Skeletal muscle satellite cell (primary cell): ENCODE results near the gene MYPOP.
"Not testable (repeated sequence)": the region's sequence is repeated elsewhere in the genome, so short reads cannot be mapped to it uniquely, and the experiment has no call there.

ENCODE experiments used
- H3K27me3 ChIP-seq: 2 replicates; pipeline ENCODE4 v1.7.0; 2013; ENCODE audit warnings: low read length; ENCODE audit not compliant: control insufficient read depth, insufficient read depth
- H3K36me3 ChIP-seq: 2 replicates; pipeline ENCODE4 v1.7.0; 2013; ENCODE audit warnings: mild to moderate bottlenecking, control low read depth, low read length; ENCODE audit not compliant: insufficient read depth
- H3K4me1 ChIP-seq: 2 replicates; pipeline ENCODE4 v1.7.0; 2013; ENCODE audit warnings: low read length; ENCODE audit not compliant: control insufficient read depth, insufficient read depth
- H3K4me2 ChIP-seq: 2 replicates; pipeline ENCODE4 v1.7.0; 2013; ENCODE audit warnings: mild to moderate bottlenecking, low read length
- H3K4me3 ChIP-seq: 2 replicates; pipeline ENCODE4 v1.7.0; 2013; ENCODE audit warnings: low read length
- H3K9ac ChIP-seq: 2 replicates; pipeline ENCODE4 v1.7.0; 2013; ENCODE audit warnings: mild to moderate bottlenecking, low read depth, low read length, moderate library complexity
- H3K9me3 ChIP-seq: replicated peaks from 2 replicates; pipeline ENCODE4 v1.7.0; 2013; ENCODE audit warnings: mild to moderate bottlenecking, control low read depth, low read length

Gene MYPOP

DNA sequence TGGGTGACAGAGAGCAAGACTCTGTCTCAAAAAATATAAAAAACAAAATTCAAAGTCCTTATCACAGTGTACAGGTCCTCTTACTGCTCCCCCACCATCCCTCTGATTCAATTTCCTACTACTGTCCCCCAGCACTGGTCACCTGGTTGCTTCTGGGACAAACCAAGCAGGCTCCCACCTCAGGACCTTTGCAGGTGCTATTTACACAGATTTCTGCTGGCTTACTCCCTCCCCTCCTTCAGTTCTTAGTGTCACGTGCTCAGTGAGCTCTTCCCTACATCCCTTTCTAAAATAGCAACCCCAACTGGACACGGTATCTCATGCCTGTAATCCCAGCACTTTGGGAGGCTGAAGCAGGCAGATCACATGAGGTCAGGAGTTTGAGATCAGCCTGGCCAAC, 22.4 kb downstream of the MYPOP start:
- Histone ChIP-seq H3K27me3 (peaks cover 10% of the 10 kb centered on the region), H3K9me3 (no peaks in the 10 kb centered on the region), H3K36me3 (peaks cover 8% of the 10 kb centered on the region), H3K4me2 (no peak overlapping the region), H3K9ac (no peak overlapping the region), H3K4me3 (no peak overlapping the region), H3K4me1 (peaks cover 18% of the 10 kb centered on the region)

DNA sequence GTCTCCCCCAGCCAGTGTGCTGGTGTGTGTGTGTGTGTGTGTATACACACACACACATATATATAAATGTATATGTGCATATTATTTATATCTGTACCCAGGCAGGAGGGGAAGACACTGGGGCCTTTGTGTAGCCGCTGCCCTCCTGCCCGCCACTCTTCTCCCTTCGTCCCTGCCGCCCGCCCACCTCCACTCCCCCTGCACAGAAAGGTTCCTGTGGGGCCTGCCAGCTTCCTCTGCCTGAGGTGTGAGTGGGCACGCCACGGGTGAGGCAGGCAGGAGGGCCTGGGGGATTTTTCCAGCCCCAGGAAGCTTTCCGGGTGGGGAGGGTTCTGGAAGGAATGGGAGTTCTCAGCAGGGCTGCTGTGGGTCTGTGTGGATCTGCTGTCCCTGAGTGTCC, 23.4 kb downstream of the MYPOP start:
- Histone ChIP-seq H3K9ac (no peak overlapping the region), H3K9me3 (no peaks in the 10 kb centered on the region), H3K36me3 (peaks cover 5% of the 10 kb centered on the region), H3K4me2 (no peak overlapping the region), H3K27me3 (peaks cover 15% of the 10 kb centered on the region), H3K4me3 (no peak overlapping the region), H3K4me1 (peaks cover 12% of the 10 kb centered on the region)

- Histone ChIP-seq H3K4me3 (no peak overlapping the region), H3K4me2 (no peak overlapping the region), H3K4me1 (peaks cover 5% of the 10 kb centered on the region), H3K9me3 (no peaks in the 10 kb centered on the region), H3K9ac (no peak overlapping the region), H3K36me3 (no peaks in the 10 kb centered on the region), H3K27me3 (peaks cover 23% of the 10 kb centered on the region)
These were observed 24.2 kb downstream of the MYPOP start for GRCh38 chr19:45878043-45878794.

GRCh38 chr19:45876411-45877197, 25.8 kb downstream of the MYPOP start:
- Histone ChIP-seq H3K4me3 (no peak overlapping the region), H3K36me3 (no peaks in the 10 kb centered on the region), H3K4me2 (peak overlapping the region; percentile 11), H3K9ac (peak overlapping the region; percentile 62), H3K9me3 (no peaks in the 10 kb centered on the region), H3K4me1 (no peaks in the 10 kb centered on the region), H3K27me3 (peaks cover 26% of the 10 kb centered on the region)

DNA sequence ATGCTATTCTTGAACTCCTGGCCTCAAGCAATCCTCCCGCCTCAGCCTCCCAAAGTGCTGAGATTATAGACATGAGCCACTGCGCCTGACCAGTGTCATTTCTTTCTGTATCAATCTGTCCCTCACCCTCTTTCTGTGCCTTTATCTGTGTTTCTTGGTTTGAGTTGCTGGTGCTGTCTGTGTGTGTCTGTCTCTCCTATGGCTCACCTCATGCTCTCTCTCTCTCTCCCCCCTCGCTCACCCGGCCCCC, 26.3 kb downstream of the MYPOP start:
- Histone ChIP-seq H3K4me3 (no peak overlapping the region), H3K27me3 (peaks cover 26% of the 10 kb centered on the region), H3K36me3 (no peaks in the 10 kb centered on the region), H3K4me2 (no peak overlapping the region), H3K9ac (no peak overlapping the region), H3K9me3 (no peaks in the 10 kb centered on the region), H3K4me1 (no peaks in the 10 kb centered on the region)

GRCh38 chr19:45874620-45874966, 27.8 kb downstream of the MYPOP start:
- no peak overlapping the region for H3K4me2 ChIP-seq
- peaks cover 28% of the 10 kb centered on the region for H3K27me3 ChIP-seq
- H3K4me1 ChIP-seq, result no peaks in the 10 kb centered on the region
- H3K36me3 ChIP-seq, result no peaks in the 10 kb centered on the region
- no peaks in the 10 kb centered on the region for H3K9me3 ChIP-seq
- no peak overlapping the region for H3K4me3 ChIP-seq
- H3K9ac ChIP-seq, result no peak overlapping the region

DNA sequence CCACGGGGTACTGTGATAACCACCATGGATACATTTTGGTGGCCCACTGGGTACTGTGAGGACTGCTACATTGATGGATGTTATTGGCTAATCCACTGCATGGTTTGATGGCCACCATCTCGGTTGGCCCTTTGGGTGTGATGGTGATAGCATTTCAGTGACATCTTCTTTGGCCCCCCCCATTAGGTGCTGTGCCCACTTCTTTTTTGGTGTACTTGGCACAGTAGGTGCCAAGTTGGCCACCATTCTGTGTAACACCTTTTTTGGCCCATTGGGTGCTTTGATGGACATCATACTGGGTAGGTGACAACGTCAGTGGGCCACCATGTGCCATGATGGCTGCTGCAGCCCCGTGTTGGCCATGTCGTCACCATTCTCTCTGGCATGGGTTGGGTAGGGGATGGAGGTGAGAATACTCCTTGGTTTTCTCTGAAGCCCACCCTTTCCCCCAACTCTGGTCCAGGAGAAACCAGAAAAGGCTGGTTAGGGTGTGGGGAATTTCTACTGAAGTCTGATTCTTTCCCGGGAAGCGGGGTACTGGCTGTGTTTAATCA, 29.1 kb downstream of the MYPOP start:
- Histone ChIP-seq H3K9me3 (no peaks in the 10 kb centered on the region), H3K36me3 (no peaks in the 10 kb centered on the region), H3K4me3 (no peak overlapping the region), H3K4me1 (no peaks in the 10 kb centered on the region), H3K4me2 (no peak overlapping the region), H3K9ac (no peak overlapping the region), H3K27me3 (peaks cover 28% of the 10 kb centered on the region)

- Histone ChIP-seq H3K9me3 (no peaks in the 10 kb centered on the region), H3K4me1 (no peaks in the 10 kb centered on the region), H3K4me2 (no peak overlapping the region), H3K4me3 (no peak overlapping the region), H3K27me3 (peaks cover 29% of the 10 kb centered on the region), H3K9ac (no peak overlapping the region), H3K36me3 (no peaks in the 10 kb centered on the region)
These were observed 30.1 kb downstream of the MYPOP start for GRCh38 chr19:45872095-45872919.

DNA sequence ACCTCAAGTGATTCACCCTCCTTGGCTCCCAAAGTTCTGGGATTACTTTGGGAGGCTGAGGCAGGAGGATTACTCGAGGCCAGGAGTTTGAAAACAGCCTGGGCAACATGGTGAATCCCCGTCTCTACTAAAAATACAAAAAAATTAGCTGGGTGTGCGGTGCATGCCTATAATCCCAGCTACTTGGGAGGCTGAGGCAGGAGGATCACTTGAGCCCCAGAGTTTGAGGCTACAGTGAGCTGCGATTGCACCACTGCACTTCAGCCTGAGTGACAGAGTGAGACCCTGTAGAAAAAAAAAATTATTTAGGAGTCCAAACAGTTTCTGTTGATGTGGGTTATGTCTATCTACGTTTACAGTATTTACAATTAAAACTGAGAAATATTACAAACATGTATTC, 31.6 kb downstream of the MYPOP start:
- Histone ChIP-seq H3K4me2 (no peak overlapping the region), H3K9me3 (no peaks in the 10 kb centered on the region), H3K36me3 (no peaks in the 10 kb centered on the region), H3K4me1 (no peaks in the 10 kb centered on the region), H3K9ac (no peak overlapping the region), H3K27me3 (peaks cover 38% of the 10 kb centered on the region), H3K4me3 (no peak overlapping the region)

DNA sequence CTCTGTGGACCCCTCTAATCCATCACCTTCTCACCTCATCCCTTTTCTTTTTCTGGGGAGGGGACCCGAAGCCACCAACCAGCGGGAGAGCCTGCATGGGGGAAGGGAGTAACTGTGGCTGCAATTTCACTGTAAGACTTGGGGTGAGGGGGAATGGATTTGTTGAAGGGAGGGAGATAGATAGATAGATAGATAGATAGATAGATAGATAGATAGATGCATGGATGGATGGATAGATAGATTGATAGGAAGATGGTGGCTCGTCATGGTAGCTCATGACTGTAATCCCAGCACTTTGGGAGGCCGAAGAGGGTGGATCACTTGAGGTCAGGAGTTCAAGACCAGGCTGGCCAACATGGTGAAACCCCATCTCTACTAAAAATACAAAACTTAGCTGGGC, 35.2 kb downstream of the MYPOP start:
- H3K27me3 ChIP-seq, result peaks cover 41% of the 10 kb centered on the region
- not testable (repeated sequence) for H3K4me3 ChIP-seq, H3K4me1 ChIP-seq, H3K4me2 ChIP-seq, H3K36me3 ChIP-seq, H3K9ac ChIP-seq, H3K9me3 ChIP-seq

DNA sequence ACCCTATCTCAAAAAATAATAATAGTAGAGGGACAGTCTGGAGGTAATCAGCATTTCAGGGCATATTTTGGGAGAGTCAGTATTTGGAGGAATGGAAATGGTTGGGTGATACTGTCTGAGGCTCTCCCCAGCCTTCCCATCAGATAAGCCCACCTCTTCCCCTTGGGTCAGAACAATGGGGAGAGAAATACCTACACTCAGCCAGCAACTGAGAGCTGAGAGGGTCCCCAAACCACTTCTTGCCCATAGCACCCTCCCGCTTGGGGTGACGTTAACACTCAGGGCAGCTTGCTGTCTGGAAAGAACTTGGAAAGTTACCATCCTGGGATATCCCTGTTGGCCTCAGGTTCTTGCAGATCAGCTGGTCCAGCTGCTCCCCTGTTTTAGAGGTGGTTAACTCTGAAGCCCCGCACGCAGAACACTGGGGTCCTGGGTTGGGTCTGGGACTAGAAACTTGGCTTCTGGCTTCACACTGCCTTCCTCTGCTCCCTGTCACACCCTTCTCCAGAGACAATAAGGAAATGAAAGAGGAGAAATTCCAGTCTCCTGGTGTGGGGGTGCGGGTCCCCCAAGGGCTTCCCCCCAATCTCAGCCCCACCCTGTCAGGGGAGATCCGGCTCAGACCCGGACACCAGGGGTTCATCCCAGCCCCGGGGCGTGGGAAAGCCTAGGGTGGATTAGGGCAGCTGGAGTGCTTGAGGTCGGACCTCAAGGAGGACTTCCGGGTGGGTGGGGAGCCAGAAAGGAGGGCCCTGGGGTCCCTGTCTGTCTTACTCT, 35.8 kb downstream of the MYPOP start:
- Histone ChIP-seq H3K4me3 (no peak overlapping the region), H3K9me3 (no peaks in the 10 kb centered on the region), H3K4me1 (peaks cover 10% of the 10 kb centered on the region), H3K27me3 (peaks cover 41% of the 10 kb centered on the region), H3K9ac (no peak overlapping the region), H3K4me2 (no peak overlapping the region), H3K36me3 (no peaks in the 10 kb centered on the region)
